ENCODE results near the gene ZNF160.
"Not testable (repeated sequence)": the region's sequence is repeated elsewhere in the genome, so short reads cannot be mapped to it uniquely, and the experiment has no call there.

The ZNF160 gene

DNA sequence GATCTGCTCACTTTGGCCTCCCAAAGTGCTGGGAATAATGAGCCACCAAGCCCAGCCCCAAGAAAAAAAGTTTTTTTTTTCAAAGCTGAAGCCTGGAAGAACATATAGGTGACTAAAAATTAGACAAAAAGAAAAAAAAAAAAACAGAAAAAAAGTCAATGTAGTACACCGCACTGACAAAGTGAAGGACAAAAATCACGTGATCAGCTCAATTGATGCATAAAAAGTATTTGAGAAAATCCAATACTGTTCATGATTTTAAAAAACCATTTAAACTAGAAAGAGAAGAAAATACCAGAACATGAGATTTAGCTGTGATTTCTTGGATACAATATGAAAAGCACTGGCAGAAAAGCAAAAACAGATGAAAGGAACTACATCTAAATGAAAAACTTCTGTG is 69.2 kb downstream of the ZNF160 start:
- in situ Hi-C loops (cut with MboI; ENCODE audit: low sequenced_read_pairs), result no loop called here

DNA sequence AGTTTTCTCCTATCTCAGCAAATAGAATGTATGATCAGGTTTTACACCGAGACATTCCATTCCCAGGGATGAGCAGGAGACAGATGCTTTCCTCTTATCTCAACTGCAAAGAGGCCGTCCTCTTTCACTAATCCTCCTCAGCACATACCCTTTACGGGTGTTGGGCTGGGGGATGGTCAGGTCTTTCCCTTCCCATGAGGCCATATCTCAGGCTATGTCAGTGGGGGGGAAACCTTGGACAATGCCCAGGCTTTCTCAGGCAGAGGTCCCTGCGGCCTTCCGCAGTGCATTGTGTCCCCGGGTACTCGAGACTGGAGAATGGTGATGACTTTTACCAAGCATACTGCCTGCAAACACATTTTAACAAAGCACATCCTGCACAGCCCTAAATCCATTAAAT is 74.9 kb downstream of the ZNF160 start:
- in situ Hi-C loops (cut with MboI; ENCODE audit: low sequenced_read_pairs), result not testable (repeated sequence)

DNA sequence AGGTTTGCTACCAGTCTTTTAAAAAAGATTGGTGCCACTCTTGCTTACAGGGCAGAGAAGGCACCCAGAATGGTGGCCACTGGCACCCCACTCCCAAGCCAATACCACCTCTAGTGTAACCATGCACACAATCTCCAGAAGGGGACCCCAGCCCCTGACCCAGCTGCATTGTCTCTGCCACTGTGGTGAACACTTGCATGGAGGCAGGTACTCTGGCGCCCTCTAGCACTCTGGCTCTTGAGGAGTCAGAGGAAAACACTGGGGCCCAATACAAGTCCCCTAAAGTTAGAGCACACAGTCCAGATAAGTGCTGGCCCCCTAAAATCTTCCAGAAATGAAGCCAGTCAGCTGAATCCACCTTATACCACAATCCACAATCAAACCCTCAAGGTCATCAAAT is 83.5 kb downstream of the ZNF160 start:
- in situ Hi-C loops (cut with MboI; ENCODE audit: low sequenced_read_pairs), result no loop called here
